Measurements from ENCODE around the gene DOCK10.

GRCh38 chr2:224986477-224986876 lies 55.8 kb downstream of the DOCK10 start:
- TF ChIP-seq CTCF (IDR thresholded peaks at IDR 0.05) (no peak), POLR2A (IDR thresholded peaks at IDR 0.05) (no peak)
